GM21423 (cell line): Measurements from ENCODE around the gene RASD2.
"Not testable (repeated sequence)": the region's sequence is repeated elsewhere in the genome, so short reads cannot be mapped to it uniquely, and the experiment has no call there.

Experiments
- ATAC-seq: cut with Tn5 transposase; IDR thresholded peaks from one replicate; pipeline ENCODE4 v1.9.1; 2021; ENCODE audit warnings: mild to moderate bottlenecking, moderate library complexity; ENCODE audit not compliant: unreplicated experiment

The RASD2 gene, protein sequence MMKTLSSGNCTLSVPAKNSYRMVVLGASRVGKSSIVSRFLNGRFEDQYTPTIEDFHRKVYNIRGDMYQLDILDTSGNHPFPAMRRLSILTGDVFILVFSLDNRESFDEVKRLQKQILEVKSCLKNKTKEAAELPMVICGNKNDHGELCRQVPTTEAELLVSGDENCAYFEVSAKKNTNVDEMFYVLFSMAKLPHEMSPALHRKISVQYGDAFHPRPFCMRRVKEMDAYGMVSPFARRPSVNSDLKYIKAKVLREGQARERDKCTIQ

DNA sequence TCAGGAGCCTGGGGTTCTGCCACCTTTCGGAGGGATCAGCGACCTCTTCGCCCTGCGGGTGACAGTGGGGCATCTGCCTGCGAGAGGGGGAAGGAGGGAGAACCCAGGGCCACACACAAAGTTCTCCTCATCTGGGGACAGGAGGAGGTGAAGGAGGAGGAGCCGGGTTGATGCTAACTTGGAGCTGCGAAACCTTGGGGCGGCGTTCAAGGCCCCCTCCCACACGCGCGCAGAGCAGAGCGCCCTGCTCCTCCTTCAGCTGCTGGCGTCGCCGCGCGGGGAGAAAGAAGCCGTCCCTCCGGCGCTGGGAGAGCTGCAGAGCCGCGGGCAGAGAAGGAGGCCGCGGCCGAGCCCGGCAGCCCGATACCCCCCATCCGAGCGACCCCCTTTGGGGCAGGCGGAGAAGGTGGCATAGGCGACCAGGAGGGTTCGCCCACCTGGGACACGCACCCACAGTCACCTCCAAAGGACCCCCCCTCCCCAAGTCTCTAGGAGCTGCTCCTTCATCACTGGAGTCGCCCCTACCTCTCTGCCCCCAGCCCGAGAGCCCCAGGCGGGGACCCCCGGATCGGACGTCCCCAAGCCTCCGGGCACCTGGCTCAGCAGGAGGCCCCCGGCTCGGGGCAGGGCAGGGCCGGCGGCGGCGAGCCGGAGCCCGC, at the start of gene RASD2:
TSS of gene RASD2 (plus strand) at position 237 of the 659 bp plus-strand sequence. CDS start 5,979 bp downstream, outside the sequence.
- ATAC-seq, result no peak

DNA sequence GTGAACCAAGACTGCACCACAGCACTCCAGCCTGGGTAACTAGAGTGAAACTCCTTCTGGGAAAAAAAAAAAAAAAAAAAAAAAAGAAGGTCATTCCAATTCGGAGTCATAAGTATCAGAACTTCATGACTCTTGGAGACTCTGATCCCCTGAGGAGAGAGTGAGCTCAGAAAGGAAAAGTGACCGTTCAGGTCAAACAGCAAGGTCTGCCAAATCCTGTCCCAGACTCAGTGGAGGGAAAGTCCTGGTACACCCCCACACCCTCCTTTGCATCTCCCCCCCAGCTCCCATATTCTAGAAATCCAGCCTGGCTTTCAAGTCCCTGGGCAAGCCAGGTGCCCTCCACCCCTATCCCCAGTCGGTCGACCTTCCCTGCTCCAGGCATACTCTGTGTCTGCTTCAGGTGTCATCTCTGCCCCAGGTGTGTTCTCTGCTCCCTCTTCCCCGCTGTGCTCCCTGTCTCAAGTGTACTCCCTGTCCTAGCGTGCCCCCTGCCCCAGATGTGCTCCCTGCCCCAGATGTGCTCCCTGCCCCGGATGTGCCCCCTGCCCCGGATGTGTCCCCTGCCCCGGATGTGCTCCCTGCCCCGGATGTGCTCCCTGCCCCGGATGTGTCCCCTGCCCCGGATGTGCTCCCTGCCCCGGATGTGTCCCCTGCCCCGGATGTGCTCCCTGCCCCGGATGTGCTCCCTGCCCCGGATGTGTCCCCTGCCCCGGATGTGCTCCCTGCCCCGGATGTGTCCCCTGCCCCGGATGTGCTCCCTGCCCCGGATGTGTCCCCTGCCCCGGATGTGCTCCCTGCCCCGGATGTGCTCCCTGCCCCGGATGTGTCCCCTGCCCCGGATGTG, 49.3 kb upstream of the RASD2 start:
- ATAC-seq, result not testable (repeated sequence)

DNA sequence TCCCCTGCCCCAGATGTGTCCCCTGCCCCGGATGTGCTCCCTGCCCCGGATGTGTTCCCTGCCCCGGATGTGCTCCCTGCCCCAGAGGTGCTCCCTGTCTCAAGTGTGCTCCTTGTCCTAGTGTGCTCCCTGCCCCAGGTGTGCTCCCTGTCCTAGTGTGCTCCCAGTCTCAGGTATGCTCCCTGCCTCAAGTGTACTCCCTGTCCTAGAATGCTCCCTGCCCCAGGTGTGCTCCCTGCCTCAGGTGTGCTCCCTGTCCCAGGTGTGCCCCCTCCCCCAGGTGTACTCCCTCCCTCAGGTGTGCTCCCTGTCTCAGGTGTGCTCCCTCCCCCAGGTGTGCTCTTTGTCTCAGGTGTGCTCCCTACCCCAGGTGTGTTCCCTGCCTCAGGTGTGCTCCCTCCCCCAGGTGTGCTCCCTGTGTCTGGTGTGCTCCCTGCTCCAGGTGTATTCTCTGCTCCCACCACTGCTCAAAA, 48.7 kb upstream of the RASD2 start:
- no peak for ATAC-seq

DNA sequence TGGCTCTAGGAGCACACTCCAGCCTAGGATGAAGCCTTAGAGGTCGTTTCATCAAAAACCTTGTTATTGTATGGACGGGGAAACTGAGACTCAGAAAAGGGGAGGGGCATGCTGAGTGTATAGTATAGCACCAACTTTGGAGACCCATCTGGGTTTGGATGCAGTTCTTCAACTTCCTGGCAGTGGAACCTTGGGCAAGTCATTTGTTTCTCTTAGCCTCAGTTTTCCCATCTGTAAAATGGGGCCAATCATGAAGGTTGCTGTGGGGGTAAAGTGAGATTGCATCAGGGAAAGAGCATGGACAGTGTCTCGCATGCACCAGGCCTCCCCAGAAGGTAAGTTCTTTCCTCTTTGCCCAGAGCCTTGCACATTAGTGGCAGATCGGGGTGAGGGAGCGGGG, 47.6 kb upstream of the RASD2 start:
- ATAC-seq, result no peak

DNA sequence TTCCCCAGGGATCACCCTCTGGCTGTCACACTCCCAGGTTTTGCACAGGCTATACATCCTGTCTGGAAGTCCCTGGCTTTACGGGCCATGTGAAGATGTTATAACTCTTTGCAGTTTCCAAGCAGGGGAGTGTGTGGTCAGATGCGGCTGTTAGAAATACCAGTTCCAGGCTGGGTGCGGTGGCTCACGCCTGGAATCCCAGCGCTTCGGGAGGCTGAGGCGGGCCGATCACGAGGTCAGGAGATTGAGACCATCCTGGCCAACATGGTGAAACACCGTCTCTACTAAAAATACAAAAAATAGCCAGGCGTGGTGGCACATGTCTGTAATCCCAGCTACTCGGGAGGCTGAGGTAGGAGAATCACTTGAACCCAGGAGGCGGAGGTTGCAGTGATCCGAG, 44.9 kb upstream of the RASD2 start:
- ATAC-seq, result not testable (repeated sequence)

DNA sequence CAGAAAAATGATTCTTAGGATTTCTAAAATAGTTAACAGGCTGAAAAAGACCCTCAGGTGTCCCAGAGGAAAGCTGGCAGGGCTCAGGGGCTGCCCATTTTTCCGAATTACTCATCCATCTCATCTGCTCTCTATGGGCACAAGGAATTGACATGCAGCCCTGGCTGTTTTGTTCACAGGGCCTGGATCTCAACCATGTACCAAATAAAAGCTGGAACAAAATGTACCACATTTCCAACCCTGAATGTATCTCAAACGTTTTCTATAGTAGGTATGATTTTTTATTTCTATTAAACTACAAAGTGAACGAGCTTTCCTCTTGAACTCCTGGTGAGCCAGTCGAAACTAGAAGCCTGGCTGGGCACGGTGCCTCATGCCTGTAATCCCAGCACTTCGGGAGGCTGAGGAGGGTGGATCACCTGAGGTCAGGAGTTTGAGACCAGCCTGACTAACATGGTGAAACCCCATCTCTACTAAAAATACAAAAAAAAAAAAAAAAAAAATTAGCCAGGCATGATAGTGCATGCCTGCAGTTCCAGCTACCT, 43.8 kb upstream of the RASD2 start:
- ATAC-seq, result no peak

DNA sequence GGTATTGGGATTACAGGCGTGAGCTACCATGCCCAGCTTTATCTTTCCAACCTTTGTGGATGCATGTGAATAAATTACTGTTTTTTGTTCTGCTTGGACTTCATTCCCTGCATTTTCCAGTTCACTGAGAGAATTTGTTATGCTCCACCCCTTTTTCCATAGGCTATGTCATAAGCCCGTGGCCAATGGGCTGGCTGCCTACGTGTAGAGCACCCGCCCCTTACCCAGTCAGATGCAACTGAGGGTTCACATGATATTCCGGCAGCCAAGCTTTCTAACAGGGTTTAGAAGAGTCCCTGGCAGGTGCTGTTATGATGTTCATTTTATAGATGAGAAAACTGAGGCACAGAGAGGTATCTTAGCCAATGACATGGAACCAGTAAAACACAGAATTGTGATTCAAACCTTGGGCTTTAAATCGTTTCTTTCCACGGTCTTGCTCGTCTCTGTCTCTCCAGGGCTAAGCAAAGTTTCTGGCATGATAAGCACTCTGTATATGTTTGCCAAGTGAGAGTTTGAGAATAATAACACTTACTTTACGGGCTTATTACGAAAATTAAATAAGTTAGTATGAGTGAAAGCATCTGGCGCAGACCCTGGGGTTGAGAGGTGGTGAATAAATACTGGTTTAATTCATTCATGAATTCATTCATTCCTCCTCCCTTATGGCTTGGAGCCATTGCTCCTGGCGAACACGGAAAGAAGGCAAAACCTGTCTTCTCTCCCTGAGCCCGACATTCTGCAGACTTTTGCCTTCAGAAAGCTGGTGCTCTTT, 42.4 kb upstream of the RASD2 start:
- no peak for ATAC-seq

DNA sequence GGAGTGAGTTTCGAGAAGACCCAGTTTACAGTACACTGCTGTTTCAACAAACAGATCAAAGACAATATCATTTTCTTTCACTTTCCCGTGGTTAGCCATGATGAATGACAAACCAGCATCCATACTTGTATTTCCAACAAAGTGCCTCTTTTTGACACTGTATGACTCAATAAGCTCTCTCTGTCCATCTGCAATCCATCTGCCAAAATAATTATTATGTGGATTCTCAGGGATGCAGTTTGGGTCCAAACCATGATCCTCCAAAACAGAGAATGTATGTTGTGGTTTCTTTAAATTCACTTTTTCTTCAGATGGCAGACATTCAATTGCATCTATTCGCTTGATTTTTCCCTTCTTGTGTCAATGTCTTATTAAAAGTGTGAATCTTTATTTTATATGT, 37.8 kb upstream of the RASD2 start:
- ATAC-seq, result no peak

DNA sequence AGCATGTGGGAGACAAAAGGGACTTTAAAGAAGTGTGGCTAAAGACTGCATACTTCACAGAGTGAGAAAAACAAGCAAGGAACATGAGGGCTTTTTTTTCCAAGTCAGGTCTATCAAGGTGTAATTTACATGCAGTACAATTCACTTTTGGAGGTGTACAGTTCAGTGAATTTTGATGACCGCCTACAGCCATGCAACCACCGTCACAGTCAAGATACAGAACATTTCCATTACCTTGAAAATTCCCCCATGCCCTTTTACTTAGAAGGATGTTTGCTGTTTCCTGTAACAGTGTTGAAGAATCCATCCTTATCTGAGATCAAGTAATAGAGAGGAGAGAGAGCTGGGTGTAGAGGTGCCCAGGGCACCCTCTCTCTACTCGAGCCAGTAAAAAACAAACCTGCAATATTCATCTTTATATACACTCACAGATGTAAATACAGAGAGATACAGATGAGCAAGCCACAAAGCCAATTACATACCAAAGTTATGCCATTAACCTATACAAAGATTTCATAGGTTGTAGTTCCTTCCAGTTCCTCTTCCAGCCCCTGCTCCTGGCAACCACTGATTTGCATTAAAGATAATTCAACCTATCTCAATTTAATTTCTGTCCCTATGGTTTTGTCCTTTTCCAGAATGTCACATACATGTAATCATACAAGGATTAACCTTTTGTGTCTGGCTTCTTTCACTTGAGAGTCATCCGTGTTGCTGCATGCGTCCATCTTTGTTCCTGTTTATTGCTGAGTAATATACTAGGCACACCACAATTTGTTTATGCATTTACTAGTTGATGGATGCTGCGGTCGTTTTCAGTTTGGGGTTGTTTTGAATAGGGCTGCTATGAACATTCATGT, 35.0 kb upstream of the RASD2 start:
- ATAC-seq, result no peak

DNA sequence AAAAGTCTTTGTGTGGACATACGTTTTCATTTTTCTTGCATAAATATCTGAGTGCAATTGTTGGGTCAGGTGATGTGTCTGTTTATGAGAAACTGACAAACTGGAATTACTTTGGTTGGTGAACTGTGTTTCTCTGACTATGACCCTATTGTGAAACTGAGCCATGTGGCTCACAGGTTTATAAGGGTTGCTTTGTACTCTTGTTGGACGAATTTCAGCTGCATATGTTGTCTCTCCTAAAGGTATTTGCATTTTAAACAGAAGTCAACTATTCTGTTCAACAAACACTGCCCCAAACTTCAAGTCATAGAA, 34.4 kb upstream of the RASD2 start:
- no peak for ATAC-seq

DNA sequence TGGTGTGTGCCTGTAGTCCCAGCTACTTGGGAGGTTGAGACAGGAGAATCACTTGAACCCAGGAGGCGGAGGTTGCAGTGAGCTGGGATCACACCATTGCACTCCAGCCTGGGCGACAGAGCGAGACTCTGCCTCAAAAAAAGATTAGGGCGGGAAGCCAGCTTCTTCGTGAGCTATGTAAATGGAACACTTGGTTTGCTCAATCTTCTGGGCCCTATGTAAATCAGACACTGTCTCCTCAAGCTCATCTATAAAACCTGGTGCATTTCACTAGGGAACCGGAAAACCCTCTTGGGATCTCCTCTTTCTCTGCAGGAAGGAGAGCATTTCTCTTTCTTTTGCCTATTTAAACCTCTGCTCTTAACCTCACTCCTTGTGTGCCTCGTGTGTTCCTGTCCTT, 32.8 kb upstream of the RASD2 start:
- ATAC-seq, result not testable (repeated sequence)

DNA sequence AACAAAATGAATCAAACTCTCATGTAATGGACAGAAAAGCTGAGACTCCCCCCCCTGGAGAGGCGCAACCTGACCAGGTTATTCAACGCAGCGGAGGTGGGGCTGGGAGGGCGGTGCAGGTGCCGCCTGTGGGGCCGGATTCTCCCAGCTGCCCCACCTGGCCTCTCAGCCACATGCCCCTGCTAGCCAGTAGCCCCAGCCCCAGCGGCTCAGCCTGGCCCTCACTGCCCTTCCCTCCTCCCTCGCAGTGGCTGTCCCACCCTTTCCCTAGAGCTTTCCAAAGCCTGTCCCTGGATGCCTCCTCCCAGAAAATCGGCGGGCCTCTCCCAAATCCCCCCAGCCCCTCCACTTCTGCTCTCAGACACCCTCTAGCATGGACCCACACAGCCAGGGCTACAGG, 31.2 kb upstream of the RASD2 start:
- ATAC-seq, result no peak

DNA sequence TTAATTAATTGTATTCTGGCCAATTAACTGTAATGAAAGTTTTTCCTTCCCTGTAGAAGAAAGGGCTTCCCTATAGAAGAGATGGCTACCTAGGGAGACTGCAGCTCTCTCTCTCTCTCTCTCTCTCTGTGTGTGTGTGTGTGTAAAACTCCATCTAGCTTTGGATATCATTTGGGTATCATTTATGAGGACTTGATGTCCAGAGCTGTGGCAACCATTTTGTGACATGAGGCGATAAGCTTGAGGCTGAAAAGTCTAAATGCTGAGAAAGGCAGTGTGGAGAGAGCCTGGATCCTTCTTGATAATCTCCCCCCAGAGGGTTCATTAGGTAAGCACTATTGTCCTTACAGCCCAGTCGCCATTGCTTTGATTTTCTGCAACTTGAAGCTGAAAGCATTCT, 30.7 kb upstream of the RASD2 start:
- ATAC-seq, result no peak

DNA sequence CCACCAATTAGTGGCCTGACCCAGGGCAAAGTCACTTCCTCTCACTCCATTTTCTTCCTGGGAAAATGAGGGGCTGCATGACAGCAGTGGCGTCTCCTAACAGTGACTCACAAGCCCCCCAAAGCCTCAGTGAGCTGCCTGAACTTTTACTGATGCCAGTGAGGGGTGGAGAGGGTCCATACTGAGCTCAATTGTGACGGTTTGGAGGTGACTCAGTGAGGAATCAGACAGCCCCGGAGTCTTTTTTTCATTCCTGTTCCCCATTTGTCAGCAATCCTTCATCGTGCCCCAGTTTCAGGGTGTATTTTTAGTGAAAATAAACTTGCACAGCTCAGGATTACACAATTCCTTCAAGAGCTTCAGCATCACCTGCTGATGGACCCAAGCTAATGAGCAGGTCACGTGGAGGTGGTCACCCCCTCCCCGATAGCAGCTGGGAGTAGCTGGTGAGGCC, 30.1 kb upstream of the RASD2 start:
- no peak for ATAC-seq

DNA sequence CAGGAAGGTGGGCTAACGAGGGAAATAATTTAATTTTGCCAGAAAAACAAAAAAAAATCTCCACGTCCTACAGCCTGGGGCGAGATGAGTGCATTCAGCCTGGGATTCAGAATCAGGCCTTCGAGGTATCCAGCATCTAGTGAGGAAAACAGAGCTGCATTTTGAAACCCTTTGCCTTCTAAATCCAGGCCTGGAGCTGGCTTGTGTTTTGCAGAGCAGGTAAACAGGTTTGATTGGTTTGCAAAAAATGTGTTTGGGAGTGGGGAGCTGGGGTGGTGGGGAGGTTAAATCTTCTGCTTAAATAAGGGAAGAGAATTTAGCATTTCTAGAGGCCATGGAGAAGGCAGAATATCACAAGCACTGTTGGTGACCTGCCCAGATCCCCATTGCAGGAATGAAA, 29.7 kb upstream of the RASD2 start:
- ATAC-seq, result no peak

DNA sequence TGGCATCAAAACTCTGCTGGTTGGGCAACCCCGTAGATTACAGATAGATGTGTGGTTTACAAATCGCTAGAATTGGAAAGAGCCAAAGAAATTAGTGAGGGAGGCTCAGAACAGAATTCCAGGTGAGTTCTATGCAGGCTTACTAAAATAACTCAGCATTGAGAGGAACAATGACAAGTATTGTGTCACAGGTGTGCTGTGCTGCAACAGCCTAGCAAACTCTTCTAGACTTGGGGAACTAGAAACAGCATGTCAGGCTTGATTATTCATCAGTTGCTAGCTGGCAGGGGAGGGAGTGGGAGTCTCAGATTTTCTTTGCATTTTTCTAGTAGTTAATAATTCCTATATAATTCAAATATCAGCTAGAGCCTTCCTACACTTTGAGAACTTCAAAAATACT, 26.3 kb upstream of the RASD2 start:
- ATAC-seq, result no peak

DNA sequence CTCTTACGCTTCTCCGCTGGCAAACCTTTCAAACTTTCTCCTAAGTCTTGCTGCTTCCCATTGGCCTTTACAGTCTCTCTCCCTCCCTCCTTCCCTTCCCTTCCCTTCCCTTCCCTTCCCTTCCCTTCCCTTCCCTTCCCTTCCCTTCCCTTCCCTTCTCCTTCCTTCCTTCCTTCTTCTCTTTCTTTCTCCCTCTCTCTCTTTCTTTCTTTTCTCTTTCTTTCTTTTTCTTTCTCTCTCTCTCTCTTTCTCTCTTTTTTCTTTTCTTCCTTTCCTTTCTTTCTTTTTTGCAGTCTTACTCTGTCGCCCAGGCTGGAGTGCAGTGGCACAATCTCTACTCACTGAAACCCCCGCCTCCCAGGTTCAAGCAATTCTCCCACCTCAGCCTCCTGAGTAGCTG, 24.7 kb upstream of the RASD2 start:
- not testable (repeated sequence) for ATAC-seq

DNA sequence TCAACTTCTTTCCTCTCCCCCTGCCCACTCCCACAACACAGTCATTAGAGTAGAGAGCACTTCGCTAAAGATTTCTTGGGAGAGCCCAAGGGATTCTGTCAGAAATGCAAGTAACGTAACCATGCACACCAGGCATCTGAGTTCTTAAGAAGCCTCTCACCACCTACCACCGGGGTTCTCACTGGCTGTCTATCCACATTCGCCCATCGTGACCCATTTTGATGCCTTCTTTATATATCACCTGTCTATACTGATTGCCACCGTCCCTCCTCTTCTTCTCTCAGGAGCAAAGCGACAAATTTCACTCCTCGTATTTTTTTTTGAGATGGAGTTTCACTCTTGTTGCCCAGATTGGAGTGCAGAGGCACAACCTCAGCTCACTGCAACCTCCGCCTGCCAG, 23.9 kb upstream of the RASD2 start:
- ATAC-seq, result no peak

DNA sequence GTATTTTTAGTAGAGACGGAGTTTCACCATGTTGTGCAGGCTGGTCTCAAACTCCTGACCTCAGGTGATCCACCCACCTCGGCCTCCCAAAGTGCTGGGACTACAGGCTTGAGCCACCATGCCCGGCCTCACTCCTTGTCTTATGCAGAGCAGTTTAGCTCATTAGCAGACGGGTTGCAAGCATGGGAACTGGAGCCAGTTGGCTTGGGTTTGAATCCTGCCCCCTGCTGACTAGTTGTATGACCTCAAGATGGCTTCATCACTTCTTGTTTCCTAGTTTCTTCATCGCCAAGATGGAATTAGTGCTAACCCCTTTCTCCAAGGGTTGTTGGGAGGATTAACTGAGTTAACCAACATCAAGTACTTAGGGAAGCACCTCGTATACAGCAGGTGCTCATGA, 23.4 kb upstream of the RASD2 start:
- no peak for ATAC-seq
